Tibial nerve (tissue), 3 donors: ENCODE data around the gene UBE4A.

Experiments
- POLR2A ChIP-seq, 2 donors: fragments of 450-650 bp; IDR thresholded peaks; one replicate each; pipeline ENCODE4 v1.6.1; 2017; ENCODE audit warnings: antibody characterized with exemption in 2 of 2, mild to moderate bottlenecking in 2 of 2, moderate library complexity in 2 of 2
- TF ChIP-seq, protein P1 (sequence below), 5 experiments: fragments of 200-600 bp in 3 of 5; fragments of 450-650 bp in 2 of 5; sonication (generic) in 3 of 5; IDR thresholded peaks; one replicate each; pipeline ENCODE4 v1.5.1; 2016 to 2019; ENCODE audit warnings: antibody characterized with exemption in 5 of 5, mild to moderate bottlenecking in 3 of 5, moderate library complexity in 2 of 5

DNA sequence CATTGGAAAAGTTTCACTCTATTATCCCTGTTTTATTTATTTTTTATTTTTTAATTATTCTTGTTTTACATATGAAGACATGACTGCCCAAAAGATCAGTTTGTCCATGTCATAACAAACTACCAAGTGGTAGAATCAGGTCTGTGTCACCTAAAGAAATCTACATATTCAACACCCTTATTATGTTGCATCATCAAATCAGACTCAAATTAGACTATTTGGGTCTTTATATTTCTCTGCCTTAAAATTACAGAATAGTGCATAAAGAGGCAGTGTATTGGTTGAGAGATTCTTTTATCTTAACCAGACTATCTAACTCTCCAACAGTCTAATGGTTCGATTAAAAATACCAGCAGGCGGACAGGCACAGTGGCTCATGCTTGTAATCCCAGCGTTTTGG is 23.6 kb downstream of the UBE4A start:
- no peak for TF ChIP-seq POLR2A (IDR thresholded peaks at IDR 0.05)
- TF ChIP-seq, protein P1, sequence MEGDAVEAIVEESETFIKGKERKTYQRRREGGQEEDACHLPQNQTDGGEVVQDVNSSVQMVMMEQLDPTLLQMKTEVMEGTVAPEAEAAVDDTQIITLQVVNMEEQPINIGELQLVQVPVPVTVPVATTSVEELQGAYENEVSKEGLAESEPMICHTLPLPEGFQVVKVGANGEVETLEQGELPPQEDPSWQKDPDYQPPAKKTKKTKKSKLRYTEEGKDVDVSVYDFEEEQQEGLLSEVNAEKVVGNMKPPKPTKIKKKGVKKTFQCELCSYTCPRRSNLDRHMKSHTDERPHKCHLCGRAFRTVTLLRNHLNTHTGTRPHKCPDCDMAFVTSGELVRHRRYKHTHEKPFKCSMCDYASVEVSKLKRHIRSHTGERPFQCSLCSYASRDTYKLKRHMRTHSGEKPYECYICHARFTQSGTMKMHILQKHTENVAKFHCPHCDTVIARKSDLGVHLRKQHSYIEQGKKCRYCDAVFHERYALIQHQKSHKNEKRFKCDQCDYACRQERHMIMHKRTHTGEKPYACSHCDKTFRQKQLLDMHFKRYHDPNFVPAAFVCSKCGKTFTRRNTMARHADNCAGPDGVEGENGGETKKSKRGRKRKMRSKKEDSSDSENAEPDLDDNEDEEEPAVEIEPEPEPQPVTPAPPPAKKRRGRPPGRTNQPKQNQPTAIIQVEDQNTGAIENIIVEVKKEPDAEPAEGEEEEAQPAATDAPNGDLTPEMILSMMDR (IDR thresholded peaks at IDR 0.05) = no peak
